HG03095 (cell line): ENCODE data around the gene TGFBR3L.
A peak's percentile ranks its signal among the peaks of the same experiment; 100 is the strongest.
"Not testable (repeated sequence)": the region's sequence is repeated elsewhere in the genome, so short reads cannot be mapped to it uniquely, and the experiment has no call there.

Experiments
- ATAC-seq: cut with Tn5 transposase; IDR thresholded peaks from one replicate; pipeline ENCODE4 v1.9.1; 2021; ENCODE audit warnings: moderate library complexity; ENCODE audit not compliant: unreplicated experiment

Gene TGFBR3L

GRCh38 chr19:7926727-7927604 is 12.3 kb downstream of the TGFBR3L start:
- ATAC-seq, result no peak

GRCh38 chr19:7927605-7928333 is 13.1 kb downstream of the TGFBR3L start:
- no peak for ATAC-seq

GRCh38 chr19:7928334-7928706 is 13.7 kb downstream of the TGFBR3L start:
- ATAC-seq, result no peak

GRCh38 chr19:7928741-7929701 is 14.4 kb downstream of the TGFBR3L start:
- ATAC-seq, result no peak

GRCh38 chr19:7930030-7930429 is 15.4 kb downstream of the TGFBR3L start:
- not testable (repeated sequence) for ATAC-seq

- no peak for ATAC-seq
Observed at GRCh38 chr19:7930765-7931164, 16.1 kb downstream of the TGFBR3L start.

- ATAC-seq, result no peak
Observed at GRCh38 chr19:7931221-7932061, 16.8 kb downstream of the TGFBR3L start.

GRCh38 chr19:7932276-7932929 is 17.8 kb downstream of the TGFBR3L start:
- no peak for ATAC-seq

GRCh38 chr19:7932930-7933300 is 18.3 kb downstream of the TGFBR3L start:
- ATAC-seq, result no peak

GRCh38 chr19:7933411-7933810 is 18.8 kb downstream of the TGFBR3L start:
- no peak for ATAC-seq

- no peak for ATAC-seq
Observed at GRCh38 chr19:7933828-7934725, 19.4 kb downstream of the TGFBR3L start.

GRCh38 chr19:7934766-7935165 is 20.1 kb downstream of the TGFBR3L start:
- no peak for ATAC-seq

- no peak for ATAC-seq
Observed at GRCh38 chr19:7940841-7941240, 26.2 kb downstream of the TGFBR3L start.

- ATAC-seq, result no peak
Observed at GRCh38 chr19:7941895-7942596, 27.4 kb downstream of the TGFBR3L start.

GRCh38 chr19:7942981-7943443 is 28.4 kb downstream of the TGFBR3L start:
- peak; percentile 8 for ATAC-seq

- peak; percentile 96 for ATAC-seq
Observed at GRCh38 chr19:7943444-7944176, 29.0 kb downstream of the TGFBR3L start, which contains the start of gene TIMM44. Gene TIMM44, minus strand, starts transcription at chr19:7943666. Its CDS starts 15 bp downstream, at chr19:7943651.

GRCh38 chr19:7944177-7944761 is 29.6 kb downstream of the TGFBR3L start:
- ATAC-seq, result no peak
